Kidney (tissue), 14 donors: Measurements from ENCODE around the gene MAN1B1. TPM values are rescaled to one million over a fixed set of nuclear protein-coding genes. Genes with fewer than 3 reads are reported as not detected.

ENCODE experiments used
- DNase-seq, 5 donors: peaks; one replicate each; pipeline ENCODE4 v3.0.0-alpha.2; 2013 to 2020
- FAIRE-seq: peaks from 2 replicates; lab custom pipeline; 2012; peaks lifted over from hg19 to GRCh38; lab: Jason Lieb, UNC
- H3K27ac ChIP-seq, 2 donors: one replicate each; pipeline ENCODE4 v1.7.0; 2013; ENCODE audit warnings: low read depth in 2 of 2, low read length in 2 of 2, inconsistent platforms in 1 of 2
- H3K27me3 ChIP-seq: one replicate; pipeline ENCODE4 v1.7.1; 2013; ENCODE audit warnings: low read length, inconsistent platforms; ENCODE audit not compliant: control insufficient read depth, insufficient read depth
- H3K36me3 ChIP-seq, 3 donors: one replicate each; pipeline versions ENCODE4 v1.7.0 to v1.7.1; 2013; ENCODE audit warnings: low read length in 3 of 3, control low read depth in 1 of 3, inconsistent platforms in 1 of 3; ENCODE audit not compliant: insufficient read depth in 3 of 3, control insufficient read depth in 2 of 3
- H3K4me1 ChIP-seq, 3 donors: one replicate each; pipeline versions ENCODE4 v1.7.0 to v1.7.1; 2013; ENCODE audit warnings: low read length in 3 of 3, inconsistent platforms in 1 of 3, low read depth in 1 of 3; ENCODE audit not compliant: control insufficient read depth in 2 of 3, insufficient read depth in 2 of 3
- H3K4me3 ChIP-seq, 3 donors: one replicate each; pipeline versions ENCODE4 v1.7.0 to v1.8.1; 2013; ENCODE audit warnings: low read length in 3 of 3, control low read depth in 1 of 3, inconsistent platforms in 1 of 3
- H3K9ac ChIP-seq, 3 donors: one replicate each; pipeline versions ENCODE4 v1.7.0 to v1.7.1; 2013; ENCODE audit warnings: low read length in 3 of 3, control low read depth in 1 of 3, inconsistent platforms in 1 of 3
- H3K9me3 ChIP-seq, 3 donors: one replicate each; pipeline versions ENCODE4 v1.7.0 to v1.7.1; 2013; ENCODE audit warnings: low read length in 3 of 3, control low read depth in 1 of 3, inconsistent platforms in 1 of 3; ENCODE audit not compliant: control insufficient read depth in 2 of 3, insufficient read depth in 1 of 3
- intact Hi-C: fragments of 100-400 bp; cut with DNase I; formaldehyde crosslinking; loops from one replicate; pipeline ENCODE4 v1.11.1; 2022
- polyA plus RNA-seq: library from polyadenylated mRNA; stranded (reverse); fragments of 350-450 nt; fragmentation: Illumina TruSeq; extraction: RNeasy Lipid Tissue Mini Kit (QIAGEN cat#74804); gene quantifications from one replicate; pipeline ENCODE4 v1.2.3, GENCODE V29; 2014; ENCODE audit warnings: low read depth, low replicate concordance; ENCODE audit not compliant: insufficient read depth
- total RNA-seq: library from RNA; stranded (reverse); fragmentation: NEBNext Ultra II Directional; extraction: Animal tissue kit (Norgen Biotek cat#: 25700); gene quantifications from one replicate; pipeline ENCODE4 v1.2.1, GENCODE V29; 2021
- TF ChIP-seq, protein P1 (sequence below): IDR thresholded peaks from 3 replicates; pipeline ENCODE4 v1.5.1; 2012; ENCODE audit warnings: mild to moderate bottlenecking, moderate library complexity, borderline replicate concordance; ENCODE audit not compliant: insufficient read depth; ENCODE audit errors: extremely low read depth
- donor health status: control.
- donor health status: control.
- donor health status: control.
- donor health status: control.
- donor health status: control.
- donor health status: DM: yes; HTN: yes; CAD: no.
- donor health status: Normal renal cell carcinoma (clear cell type).

MAN1B1 gene
- total and polyA plus RNA-seq, 2 donors from 2014 or later: 57.3 to 63.2 TPM

GRCh38 chr9:137103206-137103999 is 16.6 kb downstream of the MAN1B1 start:
- Histone ChIP-seq H3K4me3 (no peak overlapping the region), H3K4me1 (no peaks in the 10 kb centered on the region), H3K27me3 (no peaks in the 10 kb centered on the region), H3K9ac (no peak overlapping the region), H3K9me3 (no peaks in the 10 kb centered on the region), H3K27ac (no peak overlapping the region), H3K36me3 (peaks cover 20 to 47% (median 40%) of the 10 kb centered on the region in 3 donors)
- intact Hi-C loops: no loop called here
- TF ChIP-seq, protein P1, sequence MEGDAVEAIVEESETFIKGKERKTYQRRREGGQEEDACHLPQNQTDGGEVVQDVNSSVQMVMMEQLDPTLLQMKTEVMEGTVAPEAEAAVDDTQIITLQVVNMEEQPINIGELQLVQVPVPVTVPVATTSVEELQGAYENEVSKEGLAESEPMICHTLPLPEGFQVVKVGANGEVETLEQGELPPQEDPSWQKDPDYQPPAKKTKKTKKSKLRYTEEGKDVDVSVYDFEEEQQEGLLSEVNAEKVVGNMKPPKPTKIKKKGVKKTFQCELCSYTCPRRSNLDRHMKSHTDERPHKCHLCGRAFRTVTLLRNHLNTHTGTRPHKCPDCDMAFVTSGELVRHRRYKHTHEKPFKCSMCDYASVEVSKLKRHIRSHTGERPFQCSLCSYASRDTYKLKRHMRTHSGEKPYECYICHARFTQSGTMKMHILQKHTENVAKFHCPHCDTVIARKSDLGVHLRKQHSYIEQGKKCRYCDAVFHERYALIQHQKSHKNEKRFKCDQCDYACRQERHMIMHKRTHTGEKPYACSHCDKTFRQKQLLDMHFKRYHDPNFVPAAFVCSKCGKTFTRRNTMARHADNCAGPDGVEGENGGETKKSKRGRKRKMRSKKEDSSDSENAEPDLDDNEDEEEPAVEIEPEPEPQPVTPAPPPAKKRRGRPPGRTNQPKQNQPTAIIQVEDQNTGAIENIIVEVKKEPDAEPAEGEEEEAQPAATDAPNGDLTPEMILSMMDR: no peak
- no peak for DNase-seq
- no peak for FAIRE-seq

DNA sequence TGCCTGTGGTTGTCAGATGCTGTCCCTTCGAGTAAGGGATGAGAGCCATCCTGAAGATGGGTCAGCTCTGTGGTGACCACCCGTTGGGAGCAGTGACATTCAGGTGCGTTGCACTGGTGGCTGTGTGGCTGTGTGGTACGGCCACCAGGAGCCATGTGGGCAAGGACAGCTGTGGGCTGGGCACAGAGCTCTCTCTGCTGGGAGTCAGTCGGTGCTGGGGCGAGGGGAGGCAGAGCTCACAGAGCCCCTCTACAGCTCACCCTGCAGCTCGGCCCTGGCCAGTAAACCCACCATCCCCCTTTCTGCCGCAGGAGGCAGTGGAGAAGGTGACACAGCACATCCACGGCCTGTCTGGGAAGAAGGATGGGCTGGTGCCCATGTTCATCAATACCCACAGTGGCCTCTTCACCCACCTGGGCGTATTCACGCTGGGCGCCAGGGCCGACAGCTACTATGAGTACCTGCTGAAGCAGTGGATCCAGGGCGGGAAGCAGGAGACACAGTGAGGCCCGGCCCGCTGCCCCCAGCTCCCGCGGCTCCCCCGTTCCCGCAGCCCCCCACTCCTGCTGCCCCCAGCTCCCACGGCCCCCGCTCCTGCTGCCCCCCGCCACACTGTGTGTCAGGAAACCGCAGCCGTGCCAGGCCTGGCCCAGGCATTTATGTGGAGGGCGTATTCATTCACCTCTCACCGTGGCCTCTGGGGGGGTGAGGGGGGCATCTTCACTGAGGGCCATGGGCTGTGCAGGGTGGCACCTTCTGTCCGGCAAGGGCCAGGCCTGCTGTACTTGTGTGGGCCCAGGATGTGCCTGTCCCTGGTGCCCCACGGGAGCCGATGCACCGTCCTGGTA is 19.3 kb downstream of the MAN1B1 start:
- FAIRE-seq: no peak
- H3K9ac ChIP-seq: no peak overlapping the region
- no peaks in the 10 kb centered on the region for H3K4me1 ChIP-seq
- no peaks in the 10 kb centered on the region for H3K27me3 ChIP-seq
- TF ChIP-seq, protein P1: no peak
- H3K9me3 ChIP-seq: no peaks in the 10 kb centered on the region
- H3K4me3 ChIP-seq: no peak overlapping the region
- peaks cover 20 to 39% (median 36%) of the 10 kb centered on the region in 3 donors for H3K36me3 ChIP-seq
- intact Hi-C loops: no loop called here
- DNase-seq: no peak
- H3K27ac ChIP-seq: no peak overlapping the region

DNA sequence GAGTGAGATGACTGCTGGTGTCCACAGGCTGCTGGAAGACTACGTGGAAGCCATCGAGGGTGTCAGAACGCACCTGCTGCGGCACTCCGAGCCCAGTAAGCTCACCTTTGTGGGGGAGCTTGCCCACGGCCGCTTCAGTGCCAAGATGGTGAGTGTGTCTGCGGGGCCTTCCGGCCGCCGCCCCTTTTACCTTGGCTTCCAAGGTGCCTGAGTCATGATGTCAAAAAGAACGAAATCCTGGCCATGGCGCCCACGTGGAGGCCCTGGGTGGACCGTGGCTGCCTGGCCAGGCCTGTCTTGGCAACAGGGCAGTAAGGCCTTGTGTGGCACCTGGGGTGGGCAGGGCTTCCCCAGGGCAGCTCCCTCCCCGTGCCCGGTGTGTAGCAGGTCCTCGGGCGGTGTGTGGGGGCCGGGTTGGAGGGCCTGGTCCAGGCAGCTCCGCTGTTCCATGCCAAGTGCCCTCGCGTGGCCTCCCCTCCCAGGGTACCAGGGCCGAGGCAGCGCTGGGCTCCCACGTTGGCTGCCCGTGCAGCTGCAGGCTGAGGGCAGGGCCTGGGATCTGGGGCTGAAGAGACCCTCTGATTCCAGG is 20.0 kb downstream of the MAN1B1 start:
- TF ChIP-seq, protein P1: no peak
- Histone ChIP-seq H3K9me3 (no peaks in the 10 kb centered on the region), H3K27me3 (no peaks in the 10 kb centered on the region), H3K4me1 (no peaks in the 10 kb centered on the region), H3K36me3 (peaks cover 20 to 32% (median 29%) of the 10 kb centered on the region in 3 donors), H3K27ac (no peak overlapping the region), H3K9ac (no peak overlapping the region), H3K4me3 (no peak overlapping the region)
- FAIRE-seq (no peak), DNase-seq (no peak)
- intact Hi-C loops: no loop called here
